Measurements from ENCODE around the gene TFAP2A.

GRCh38 chr6:10402648-10403311 is 12.1 kb downstream of the TFAP2A start:
- TF ChIP-seq CTCF (tag by site-specific recombination; IDR thresholded peaks at IDR 0.05) (no peak), SETDB1 (IDR thresholded peaks at IDR 0.05; ENCODE audit: insufficient read length, low read length) (no peak), ZNF10 (tag by site-specific recombination; IDR thresholded peaks at IDR 0.05) (no peak), YY1 (tag by site-specific recombination; IDR thresholded peaks at IDR 0.05) (no peak), ZNF558 (tag by site-specific recombination; IDR thresholded peaks at IDR 0.05) (no peak), ZFHX2 (tag by site-specific recombination; conservative IDR thresholded peaks at IDR 0.05) (no peak), ATF2 (tag by site-specific recombination; IDR thresholded peaks at IDR 0.05; ENCODE audit: low read depth) (no peak), ZNF449 (tag by site-specific recombination; IDR thresholded peaks at IDR 0.05) (no peak)

Measured in HEK293 (cell line).